ENCODE data around the gene RETNLB. TPM values are rescaled to one million over a fixed set of nuclear protein-coding genes. Genes with fewer than 3 reads are reported as not detected.

Gene RETNLB
- polyA plus RNA-seq, 3 donors, result not detected

- no peaks in the 10 kb centered on the region for H3K36me3 Mint-ChIP-seq
- no peak for DNase-seq
- no peaks in the 10 kb centered on the region for H4K20me1 ChIP-seq (ENCODE audit: insufficient read depth, low read length)
- no peak overlapping the region for H3K4me2 ChIP-seq (replicated peaks; ENCODE audit: extremely low read depth, low read length, poor library complexity, severe bottlenecking)
- TF ChIP-seq CTCF (IDR thresholded peaks at IDR 0.05), result no peak
- H3K9me3 Mint-ChIP-seq, result peaks cover 0 to 5% (median 0%) of the 10 kb centered on the region in 7 donors
- no peaks in the 10 kb centered on the region for H3K9me3 ChIP-seq (replicated peaks in 1 of 2; ENCODE audit: control insufficient read depth in 1 of 2, insufficient read depth in 1 of 2, low read length in 2 of 2)
- no peak overlapping the region for H3K27ac ChIP-seq (ENCODE audit: low read depth in 1 of 2, low read length in 2 of 2)
- no peaks in the 10 kb centered on the region for H3K36me3 ChIP-seq (replicated peaks in 1 of 2; ENCODE audit: control insufficient read depth in 1 of 2, insufficient read depth in 2 of 2, low read length in 2 of 2)
- H3K4me1 Mint-ChIP-seq, result no peaks in the 10 kb centered on the region
- no peak overlapping the region for H2AFZ ChIP-seq (ENCODE audit: insufficient read depth, low read depth, low read length, poor library complexity, severe bottlenecking)
- H3K27ac Mint-ChIP-seq, result no peak overlapping the region
- H3K4me1 ChIP-seq (ENCODE audit: control insufficient read depth in 1 of 2, insufficient read depth in 2 of 2, low read length in 2 of 2), result no peaks in the 10 kb centered on the region
- no peak overlapping the region for H3K4me3 ChIP-seq (replicated peaks in 1 of 3; ENCODE audit: low read depth in 2 of 3, low read length in 3 of 3)
- intact Hi-C loops (cut with micrococcal nuclease), result no loop called here
- H3K9ac ChIP-seq (ENCODE audit: insufficient read depth, low read length, poor library complexity, severe bottlenecking), result no peak overlapping the region
- no peak overlapping the region for H3K4me3 Mint-ChIP-seq
- H3K27me3 ChIP-seq (ENCODE audit: control insufficient read depth in 2 of 2, insufficient read depth in 2 of 2, low read length in 2 of 2), result no peaks in the 10 kb centered on the region
- H3K79me2 ChIP-seq (ENCODE audit: insufficient read depth, low read length), result no peaks in the 10 kb centered on the region
- H3K27me3 Mint-ChIP-seq (ENCODE audit: low read depth in 3 of 3), result no peaks in the 10 kb centered on the region
- no CpG with 5 or more reads among the region's 3 CpGs for WGBS (ENCODE audit: insufficient coverage)
These were observed 22.3 kb upstream of the RETNLB start for GRCh38 chr3:108779496-108779895.

GRCh38 chr3:108775649-108776048, 18.4 kb upstream of the RETNLB start:
- H3K36me3 Mint-ChIP-seq, result no peaks in the 10 kb centered on the region
- H3K27ac Mint-ChIP-seq, result no peak overlapping the region
- H3K27me3 Mint-ChIP-seq (ENCODE audit: low read depth in 3 of 3), result no peaks in the 10 kb centered on the region

More at GRCh38 chr3:108775649-108776048, 18.4 kb upstream of the RETNLB start:
- DNase-seq, result no peak
- Histone ChIP-seq H3K9ac (ENCODE audit: insufficient read depth, low read length, poor library complexity, severe bottlenecking) (no peak overlapping the region), H3K4me2 (replicated peaks; ENCODE audit: extremely low read depth, low read length, poor library complexity, severe bottlenecking) (no peak overlapping the region), H2AFZ (ENCODE audit: insufficient read depth, low read depth, low read length, poor library complexity, severe bottlenecking) (no peak overlapping the region), H3K79me2 (ENCODE audit: insufficient read depth, low read length) (no peaks in the 10 kb centered on the region), H3K27ac (ENCODE audit: low read depth in 1 of 2, low read length in 2 of 2) (no peak overlapping the region), H3K9me3 (replicated peaks in 1 of 2; ENCODE audit: control insufficient read depth in 1 of 2, insufficient read depth in 1 of 2, low read length in 2 of 2) (no peaks in the 10 kb centered on the region), H3K4me1 (ENCODE audit: control insufficient read depth in 1 of 2, insufficient read depth in 2 of 2, low read length in 2 of 2) (no peaks in the 10 kb centered on the region), H3K27me3 (ENCODE audit: control insufficient read depth in 2 of 2, insufficient read depth in 2 of 2, low read length in 2 of 2) (no peaks in the 10 kb centered on the region), H4K20me1 (ENCODE audit: insufficient read depth, low read length) (no peaks in the 10 kb centered on the region), H3K4me3 (replicated peaks in 1 of 3; ENCODE audit: low read depth in 2 of 3, low read length in 3 of 3) (no peak overlapping the region), H3K36me3 (replicated peaks in 1 of 2; ENCODE audit: control insufficient read depth in 1 of 2, insufficient read depth in 2 of 2, low read length in 2 of 2) (no peaks in the 10 kb centered on the region)
- intact Hi-C loops (cut with micrococcal nuclease), result no loop called here
- no peaks in the 10 kb centered on the region for H3K4me1 Mint-ChIP-seq
- no peak for TF ChIP-seq CTCF (IDR thresholded peaks at IDR 0.05)
- H3K4me3 Mint-ChIP-seq, result no peak overlapping the region
- H3K9me3 Mint-ChIP-seq, result peaks cover 0 to 5% (median 0%) of the 10 kb centered on the region in 7 donors
- WGBS (ENCODE audit: insufficient coverage), result no CpG with 5 or more reads among the region's 1 CpG

Measured in CD14-positive monocyte (primary cell).